Astrocyte of the cerebellum (primary cell): ENCODE data around the gene BCL2L13.
"Not testable (repeated sequence)": the region's sequence is repeated elsewhere in the genome, so short reads cannot be mapped to it uniquely, and the experiment has no call there.

ENCODE experiments used
- DNase-seq: peaks from one replicate; pipeline ENCODE4 v3.0.0-alpha.2; 2011; ENCODE audit warnings: low read depth
- H3K4me3 ChIP-seq: 2 replicates; pipeline ENCODE4 v1.5.1; 2011; ENCODE audit warnings: mild to moderate bottlenecking, low read depth, low read length, moderate library complexity
- CTCF ChIP-seq: IDR thresholded peaks from 2 replicates; pipeline ENCODE4 v1.5.1; 2012; ENCODE audit warnings: low read length, low read depth, moderate library complexity, mild to moderate bottlenecking; ENCODE audit errors: missing control alignments
- in situ Hi-C: cut with HindIII; loops from 2 replicates; pipeline ENCODE4 v1.10.0; 2017; ENCODE audit warnings: low sequenced_read_pairs

BCL2L13 gene

GRCh38 chr22:17641269-17641668 is 2.7 kb downstream of the BCL2L13 start:
- DNase-seq: no peak
- TF ChIP-seq CTCF: no peak

GRCh38 chr22:17642357-17642756 is 3.8 kb downstream of the BCL2L13 start:
- H3K4me3 ChIP-seq, in situ Hi-C loops, DNase-seq: not testable (repeated sequence)

More at GRCh38 chr22:17641269-17641668, 2.7 kb downstream of the BCL2L13 start:
- H3K4me3 ChIP-seq: no peak overlapping the region
- in situ Hi-C loops: no loop called here

DNA sequence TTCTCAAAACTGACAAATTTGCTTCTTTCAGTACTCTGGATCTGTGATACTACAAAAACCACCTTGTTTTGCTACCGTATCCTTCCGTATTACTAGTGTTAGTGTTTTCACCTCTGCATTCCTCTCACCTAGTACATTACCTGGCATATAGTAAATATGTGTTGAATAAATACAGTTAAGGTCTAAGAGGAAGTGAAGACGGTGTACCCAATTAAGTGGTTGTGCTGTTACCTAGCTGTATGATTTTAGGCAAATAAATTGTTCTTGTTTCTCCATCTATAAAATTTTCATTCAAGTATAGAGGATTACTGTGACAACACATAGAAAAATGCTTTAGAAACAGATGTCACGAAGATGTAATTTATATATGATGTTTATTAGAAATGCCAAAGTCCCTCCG is 8.9 kb downstream of the BCL2L13 start:
- in situ Hi-C loops: no loop called here
- no peak overlapping the region for H3K4me3 ChIP-seq
- DNase-seq: no peak
- no peak for TF ChIP-seq CTCF

GRCh38 chr22:17647991-17648390 is 9.4 kb downstream of the BCL2L13 start:
- in situ Hi-C loops: no loop called here
- H3K4me3 ChIP-seq: no peak overlapping the region
- DNase-seq: no peak
- TF ChIP-seq CTCF: no peak

- no peak for DNase-seq
- in situ Hi-C loops: no loop called here
- TF ChIP-seq CTCF: no peak
- H3K4me3 ChIP-seq: no peak overlapping the region
Measured at GRCh38 chr22:17648569-17648968, 10.0 kb downstream of the BCL2L13 start.

DNA sequence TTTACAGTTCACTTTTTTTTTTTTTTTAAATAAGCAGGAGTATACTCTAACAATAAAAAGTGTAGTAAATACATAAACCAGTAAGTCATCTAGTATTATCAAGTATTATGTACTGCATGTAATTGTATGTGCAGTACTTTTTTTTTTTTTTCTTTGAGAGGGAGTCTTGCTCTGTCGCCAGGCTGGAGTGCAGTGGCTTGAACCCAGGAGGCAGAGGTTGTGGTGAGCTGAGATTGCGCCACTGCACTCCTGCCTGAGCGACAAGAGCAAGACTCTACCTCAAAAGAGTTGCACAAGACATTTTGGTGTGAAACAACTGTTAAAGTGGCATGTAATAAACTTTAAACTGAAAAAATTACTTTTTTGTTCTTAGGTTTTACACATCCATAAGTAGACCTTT is 16.7 kb downstream of the BCL2L13 start:
- no peak overlapping the region for H3K4me3 ChIP-seq
- no peak for TF ChIP-seq CTCF
- no peak for DNase-seq
- in situ Hi-C loops: no loop called here

DNA sequence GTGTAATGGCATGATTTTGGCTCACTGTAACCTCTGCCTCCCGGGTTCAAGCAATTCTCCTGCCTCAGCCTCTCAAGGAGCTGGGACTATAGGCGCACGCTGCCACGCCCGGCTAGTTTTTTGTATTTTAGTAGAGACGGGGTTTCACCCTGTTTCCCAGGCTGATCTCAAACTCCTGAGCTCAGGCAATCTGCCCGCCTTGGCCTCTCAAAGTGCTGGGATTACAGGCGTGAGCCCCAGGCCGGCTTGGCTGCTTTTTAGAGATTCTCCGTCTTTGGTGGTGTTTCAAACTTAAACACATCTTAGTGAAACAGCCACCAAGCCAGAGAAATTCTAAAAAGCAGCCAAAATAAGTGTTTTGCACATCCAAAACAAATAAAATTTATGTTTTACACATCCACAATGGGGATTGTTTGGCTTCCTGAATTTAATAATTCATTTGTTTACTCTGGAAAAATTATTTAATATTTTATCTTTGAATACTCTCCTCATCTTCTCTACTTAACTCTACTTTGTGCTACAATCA is 18.4 kb downstream of the BCL2L13 start:
- no peak for DNase-seq
- H3K4me3 ChIP-seq: no peak overlapping the region
- in situ Hi-C loops: no loop called here
- no peak for TF ChIP-seq CTCF
